ENCODE results near the gene ILKAP. TPM values are rescaled to one million over a fixed set of nuclear protein-coding genes. Genes with fewer than 3 reads are reported as not detected.
A peak's percentile ranks its signal among the peaks of the same experiment; 100 is the strongest.

Gene ILKAP
- total RNA-seq, 1 donor from 2014 or later = 22.6 TPM

GRCh38 chr2:238235856-238236255 is 32.4 kb upstream of the ILKAP start:
- DNase-seq (ENCODE audit: low spot score in 2 of 2) = no peak
- Histone ChIP-seq H3K4me1 (peaks cover 0 to 11% of the 10 kb centered on the region in 2 donors), H3K9me3 (no peaks in the 10 kb centered on the region), H3K27me3 (peaks cover 3% of the 10 kb centered on the region), H3K27ac (no peak overlapping the region), H3K4me3 (no peak overlapping the region), H3K36me3 (no peaks in the 10 kb centered on the region)
- TF ChIP-seq, protein P1, sequence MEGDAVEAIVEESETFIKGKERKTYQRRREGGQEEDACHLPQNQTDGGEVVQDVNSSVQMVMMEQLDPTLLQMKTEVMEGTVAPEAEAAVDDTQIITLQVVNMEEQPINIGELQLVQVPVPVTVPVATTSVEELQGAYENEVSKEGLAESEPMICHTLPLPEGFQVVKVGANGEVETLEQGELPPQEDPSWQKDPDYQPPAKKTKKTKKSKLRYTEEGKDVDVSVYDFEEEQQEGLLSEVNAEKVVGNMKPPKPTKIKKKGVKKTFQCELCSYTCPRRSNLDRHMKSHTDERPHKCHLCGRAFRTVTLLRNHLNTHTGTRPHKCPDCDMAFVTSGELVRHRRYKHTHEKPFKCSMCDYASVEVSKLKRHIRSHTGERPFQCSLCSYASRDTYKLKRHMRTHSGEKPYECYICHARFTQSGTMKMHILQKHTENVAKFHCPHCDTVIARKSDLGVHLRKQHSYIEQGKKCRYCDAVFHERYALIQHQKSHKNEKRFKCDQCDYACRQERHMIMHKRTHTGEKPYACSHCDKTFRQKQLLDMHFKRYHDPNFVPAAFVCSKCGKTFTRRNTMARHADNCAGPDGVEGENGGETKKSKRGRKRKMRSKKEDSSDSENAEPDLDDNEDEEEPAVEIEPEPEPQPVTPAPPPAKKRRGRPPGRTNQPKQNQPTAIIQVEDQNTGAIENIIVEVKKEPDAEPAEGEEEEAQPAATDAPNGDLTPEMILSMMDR (IDR thresholded peaks at IDR 0.05) = no peak
- intact Hi-C loops (cut with DNase I) = no loop called here

GRCh38 chr2:238235331-238235732 is 31.8 kb upstream of the ILKAP start:
- Histone ChIP-seq H3K4me3 (no peak overlapping the region), H3K27me3 (peaks cover 3% of the 10 kb centered on the region), H3K27ac (no peak overlapping the region), H3K9me3 (no peaks in the 10 kb centered on the region), H3K36me3 (no peaks in the 10 kb centered on the region), H3K4me1 (peaks cover 0 to 8% of the 10 kb centered on the region in 2 donors)
- intact Hi-C loops (cut with DNase I) = no loop called here
- DNase-seq (ENCODE audit: low spot score in 2 of 2) = no peak
- TF ChIP-seq, protein P1 (IDR thresholded peaks at IDR 0.05) = no peak

DNA sequence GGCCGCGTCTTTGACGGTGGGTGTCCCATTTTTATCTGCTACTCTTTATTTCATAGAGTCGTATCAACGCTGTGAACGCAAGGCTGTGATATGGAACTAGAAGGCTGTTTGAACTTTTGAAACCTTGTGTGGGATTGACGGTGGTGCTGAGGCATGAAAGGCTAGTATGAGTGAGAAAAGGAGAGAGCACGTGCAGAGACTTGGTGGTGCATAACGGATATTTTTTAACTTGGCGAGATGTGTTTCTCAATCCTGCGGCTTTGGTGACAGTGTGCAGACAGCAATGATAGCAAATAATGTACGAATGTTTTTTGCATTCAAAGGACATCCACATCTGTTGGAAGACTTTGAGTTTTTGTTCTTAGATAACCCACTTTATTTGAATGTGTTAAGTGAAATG is 30.1 kb upstream of the ILKAP start:
- H3K9me3 ChIP-seq = no peaks in the 10 kb centered on the region
- TF ChIP-seq, protein P1 (IDR thresholded peaks at IDR 0.05) = no peak
- no peak overlapping the region for H3K27ac ChIP-seq
- no peaks in the 10 kb centered on the region for H3K36me3 ChIP-seq
- peaks cover 2% of the 10 kb centered on the region for H3K27me3 ChIP-seq
- H3K4me3 ChIP-seq = no peak overlapping the region
- no peaks in the 10 kb centered on the region for H3K4me1 ChIP-seq
- intact Hi-C loops (cut with DNase I) = no loop called here
- no peak for DNase-seq (ENCODE audit: low spot score in 2 of 2)

DNA sequence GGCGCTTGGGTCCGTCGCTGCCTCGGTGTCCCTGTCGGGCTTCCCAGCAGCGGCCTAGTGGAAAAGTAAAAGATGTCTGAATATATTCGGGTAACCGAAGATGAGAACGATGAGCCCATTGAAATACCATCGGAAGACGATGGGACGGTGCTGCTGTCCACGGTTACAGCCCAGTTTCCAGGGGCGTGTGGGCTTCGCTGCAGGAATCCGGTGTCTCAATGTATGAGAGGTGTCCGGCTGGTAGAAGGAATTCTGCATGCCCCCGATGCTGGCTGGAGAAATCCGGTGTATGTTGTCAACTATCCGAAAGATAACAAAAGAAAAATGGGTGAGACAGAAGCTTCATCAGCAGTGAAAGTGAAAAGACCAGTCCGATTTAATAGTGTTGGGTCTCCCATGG is 28.3 kb upstream of the ILKAP start:
- DNase-seq (ENCODE audit: low spot score in 2 of 2) = peak in 1 of 2 donors; percentile 47
- intact Hi-C loops (cut with DNase I) = no loop called here
- H3K27ac ChIP-seq = no peak overlapping the region
- no peaks in the 10 kb centered on the region for H3K9me3 ChIP-seq
- H3K4me3 ChIP-seq = peak overlapping the region in 1 of 2 donors; percentile 38
- no peaks in the 10 kb centered on the region for H3K4me1 ChIP-seq
- no peaks in the 10 kb centered on the region for H3K36me3 ChIP-seq
- H3K27me3 ChIP-seq = no peaks in the 10 kb centered on the region
- TF ChIP-seq, protein P1 (IDR thresholded peaks at IDR 0.05) = no peak

DNA sequence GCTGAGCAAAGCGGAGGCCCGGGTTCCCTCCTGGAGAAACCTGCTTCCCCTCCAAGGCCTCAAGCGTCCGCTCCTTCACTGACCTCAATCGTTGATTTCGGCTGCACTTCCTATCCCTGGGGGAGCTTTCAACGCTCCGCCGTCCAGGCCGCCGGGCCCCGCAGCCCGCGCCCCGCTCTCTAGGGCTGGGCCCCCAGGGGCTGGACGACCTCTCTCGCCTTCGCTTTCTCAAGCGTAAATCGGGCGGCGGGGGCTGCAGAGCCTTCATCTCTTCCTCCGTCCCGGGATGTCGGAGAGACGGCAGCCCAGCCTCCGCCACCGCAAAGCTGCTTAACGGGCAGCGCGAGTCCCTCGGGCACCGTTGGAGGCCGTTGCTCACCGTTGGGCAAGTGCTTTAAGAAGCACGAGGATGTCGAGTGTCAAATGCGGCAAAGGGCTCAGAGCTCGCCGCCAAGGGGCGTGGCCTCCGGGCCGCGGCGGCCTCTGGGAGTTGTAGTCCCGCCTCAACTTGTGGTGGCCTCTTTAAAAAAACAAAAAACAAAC is 27.8 kb upstream of the ILKAP start:
- intact Hi-C loops (cut with DNase I) = no loop called here
- H3K27me3 ChIP-seq = no peaks in the 10 kb centered on the region
- TF ChIP-seq, protein P1 (IDR thresholded peaks at IDR 0.05) = no peak
- H3K27ac ChIP-seq = no peak overlapping the region
- DNase-seq (ENCODE audit: low spot score in 2 of 2) = peak in 1 of 2 donors; percentile 86
- no peaks in the 10 kb centered on the region for H3K4me1 ChIP-seq
- peak overlapping the region; percentile 38 to 54 for H3K4me3 ChIP-seq
- no peaks in the 10 kb centered on the region for H3K36me3 ChIP-seq
- H3K9me3 ChIP-seq = no peaks in the 10 kb centered on the region

GRCh38 chr2:238230699-238231098 is 27.2 kb upstream of the ILKAP start:
- intact Hi-C loops (cut with DNase I) = no loop called here
- Histone ChIP-seq H3K36me3 (no peaks in the 10 kb centered on the region), H3K27ac (no peak overlapping the region), H3K4me3 (peak overlapping the region in 1 of 2 donors; percentile 54), H3K27me3 (no peaks in the 10 kb centered on the region), H3K9me3 (no peaks in the 10 kb centered on the region), H3K4me1 (no peaks in the 10 kb centered on the region)
- DNase-seq (ENCODE audit: low spot score in 2 of 2) = peak in 1 of 2 donors; percentile 35
- TF ChIP-seq, protein P1 (IDR thresholded peaks at IDR 0.05) = no peak

Data from ascending aorta (tissue), 2 donors.